GM23248 (cell line): Measurements from ENCODE around the gene ZNF282.

Experiments
- EZH2 ChIP-seq: fragments of 200-600 bp; sonication (generic); IDR thresholded peaks from 2 replicates; pipeline ENCODE4 v1.6.1; 2018; ENCODE audit warnings: antibody characterized with exemption, mild to moderate bottlenecking; ENCODE audit not compliant: insufficient read depth, poor library complexity, severe bottlenecking
- EZH2phosphoT487 ChIP-seq: fragments of 200-600 bp; sonication (generic); IDR thresholded peaks from 2 replicates; pipeline ENCODE4 v1.6.1; 2018; ENCODE audit warnings: antibody characterized with exemption, moderate library complexity, mild to moderate bottlenecking, low read depth; ENCODE audit not compliant: insufficient read depth

GRCh38 chr7:149194799-149195179 is 557 bp upstream of the ZNF282 start:
- no peak for TF ChIP-seq EZH2
- no peak for TF ChIP-seq EZH2phosphoT487
